ENCODE measurements around the gene SSH2. TPM values are rescaled to one million over a fixed set of nuclear protein-coding genes. Genes with fewer than 3 reads are reported as not detected.
A peak's percentile ranks its signal among the peaks of the same experiment; 100 is the strongest.

Gene SSH2
- total and polyA plus RNA-seq, 2 experiments from 2014 or later: 9.9 to 12.7 TPM

DNA sequence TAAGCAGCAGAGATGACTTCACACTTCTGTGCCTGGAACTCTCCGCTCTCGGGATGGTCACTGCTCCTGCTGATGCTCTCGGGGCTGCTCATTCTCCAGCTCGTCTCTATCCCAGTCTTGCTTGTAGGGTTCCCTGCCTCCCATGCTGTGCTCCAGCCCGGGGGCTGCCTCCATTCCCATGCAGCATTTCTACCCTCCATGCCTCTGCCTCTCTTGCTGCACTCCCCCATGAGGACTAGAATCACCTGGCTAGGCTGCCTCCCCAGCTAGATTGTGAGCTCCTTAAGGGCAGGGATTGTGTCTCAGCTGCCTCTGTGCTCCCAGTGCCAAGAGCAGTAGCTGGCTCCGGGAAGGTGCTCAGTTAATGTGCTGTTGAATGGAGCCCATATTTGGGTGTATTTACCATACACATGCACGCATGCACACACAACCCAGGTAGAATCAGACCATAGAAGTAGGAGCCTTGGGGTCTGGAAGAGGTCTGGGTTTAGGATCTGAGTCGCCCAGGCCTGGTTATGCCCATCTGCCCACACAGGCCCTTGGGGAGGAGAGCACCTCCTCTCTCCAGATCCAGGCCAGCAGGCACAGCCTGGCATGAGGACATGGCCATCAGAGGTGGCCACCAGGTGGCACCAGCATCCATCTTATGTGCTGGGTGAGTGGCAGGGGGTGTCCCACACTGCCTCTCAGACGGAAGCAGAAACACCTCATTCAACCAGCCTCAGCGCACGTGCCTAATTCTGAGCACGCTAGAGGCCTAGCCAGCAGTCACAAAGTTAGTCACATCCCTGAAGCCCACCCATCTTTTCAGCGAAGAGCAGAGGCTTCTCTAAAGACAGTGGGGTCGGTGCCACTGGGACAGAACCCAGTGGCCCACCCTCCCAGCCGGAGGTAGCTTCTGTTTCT lies 349.9 kb downstream of the SSH2 start:
- Histone ChIP-seq H3K9me2 (replicated peaks; ENCODE audit: insufficient read depth) (no peaks in the 10 kb centered on the region), H3K4me2 (no peak overlapping the region), H3K27ac (no peak overlapping the region), H4K20me1 (ENCODE audit: insufficient read depth, poor library complexity, severe bottlenecking) (peaks cover 12% of the 10 kb centered on the region), H3K9me3 (ENCODE audit: low read depth) (no peaks in the 10 kb centered on the region), H3K36me3 (replicated peaks; ENCODE audit: insufficient read depth, low read depth) (no peaks in the 10 kb centered on the region), H2AFZ (no peak overlapping the region), H3K4me3 (no peak overlapping the region), H3K27me3 (no peaks in the 10 kb centered on the region), H3K79me2 (peaks cover 17% of the 10 kb centered on the region), H3K4me1 (ENCODE audit: insufficient read depth) (peaks cover 4% of the 10 kb centered on the region)
- WGBS (ENCODE audit: low lambda C conversion rate, missing lambda C conversion rate): 74% methylated on average over 15 of the region's 15 CpGs
- TF ChIP-seq EZH2phosphoT487 (IDR thresholded peaks at IDR 0.05; ENCODE audit: low read depth, severe bottlenecking, unreplicated experiment) (no peak), EZH2 (IDR thresholded peaks at IDR 0.05; ENCODE audit: borderline replicate concordance) (no peak)
- TF ChIP-seq, protein P1, sequence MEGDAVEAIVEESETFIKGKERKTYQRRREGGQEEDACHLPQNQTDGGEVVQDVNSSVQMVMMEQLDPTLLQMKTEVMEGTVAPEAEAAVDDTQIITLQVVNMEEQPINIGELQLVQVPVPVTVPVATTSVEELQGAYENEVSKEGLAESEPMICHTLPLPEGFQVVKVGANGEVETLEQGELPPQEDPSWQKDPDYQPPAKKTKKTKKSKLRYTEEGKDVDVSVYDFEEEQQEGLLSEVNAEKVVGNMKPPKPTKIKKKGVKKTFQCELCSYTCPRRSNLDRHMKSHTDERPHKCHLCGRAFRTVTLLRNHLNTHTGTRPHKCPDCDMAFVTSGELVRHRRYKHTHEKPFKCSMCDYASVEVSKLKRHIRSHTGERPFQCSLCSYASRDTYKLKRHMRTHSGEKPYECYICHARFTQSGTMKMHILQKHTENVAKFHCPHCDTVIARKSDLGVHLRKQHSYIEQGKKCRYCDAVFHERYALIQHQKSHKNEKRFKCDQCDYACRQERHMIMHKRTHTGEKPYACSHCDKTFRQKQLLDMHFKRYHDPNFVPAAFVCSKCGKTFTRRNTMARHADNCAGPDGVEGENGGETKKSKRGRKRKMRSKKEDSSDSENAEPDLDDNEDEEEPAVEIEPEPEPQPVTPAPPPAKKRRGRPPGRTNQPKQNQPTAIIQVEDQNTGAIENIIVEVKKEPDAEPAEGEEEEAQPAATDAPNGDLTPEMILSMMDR (IDR thresholded peaks at IDR 0.05; ENCODE audit: poor library complexity): peak; percentile 82
- peak; percentile 88 for DNase-seq (ENCODE audit: low spot score)

DNA sequence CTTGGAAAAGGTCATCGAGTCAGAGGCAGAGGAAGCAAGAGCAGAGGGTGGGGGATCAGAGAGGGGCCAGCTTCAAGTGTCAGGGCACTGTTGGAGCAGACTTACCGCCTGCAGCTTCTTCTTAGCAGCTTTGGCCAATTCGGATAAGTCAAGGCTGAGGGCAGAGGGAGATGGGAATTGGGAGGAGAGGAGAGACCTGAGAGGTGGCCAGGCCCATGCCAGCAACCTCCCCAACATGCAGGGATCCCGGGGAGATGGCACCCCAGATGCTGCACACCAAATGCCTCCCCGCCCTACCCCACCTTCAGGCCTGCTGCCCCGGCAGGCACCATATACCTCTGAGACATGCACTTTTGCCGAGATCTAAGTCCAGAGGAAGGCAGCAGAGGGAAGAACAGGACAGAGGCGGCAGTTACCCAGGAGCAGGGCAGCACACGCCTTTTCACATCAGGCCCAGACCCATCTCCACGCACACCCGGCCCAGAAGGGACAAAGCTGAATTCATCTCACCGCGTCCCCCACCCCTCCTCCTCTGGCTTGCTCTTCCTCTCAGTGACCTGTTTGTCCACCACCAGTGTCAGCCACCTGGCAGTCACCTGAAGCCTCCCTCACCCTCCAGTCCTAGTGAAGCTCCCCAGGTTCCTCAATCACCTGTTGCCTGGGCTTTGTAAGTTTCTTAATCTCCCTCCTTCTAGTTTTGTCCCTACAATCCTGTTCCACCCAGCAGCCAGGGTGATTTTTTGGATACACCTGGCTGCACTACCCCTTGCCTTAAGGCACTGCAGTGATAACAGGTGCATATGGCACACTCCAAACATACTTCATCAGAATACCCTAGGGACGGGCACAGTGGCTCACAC lies 351.2 kb downstream of the SSH2 start:
- Histone ChIP-seq H3K36me3 (replicated peaks; ENCODE audit: insufficient read depth, low read depth) (no peaks in the 10 kb centered on the region), H3K79me2 (peaks cover 6% of the 10 kb centered on the region), H3K9me2 (replicated peaks; ENCODE audit: insufficient read depth) (no peaks in the 10 kb centered on the region), H3K4me1 (ENCODE audit: insufficient read depth) (peaks cover 11% of the 10 kb centered on the region), H3K9me3 (ENCODE audit: low read depth) (no peaks in the 10 kb centered on the region), H2AFZ (no peak overlapping the region), H3K4me2 (no peak overlapping the region), H4K20me1 (ENCODE audit: insufficient read depth, poor library complexity, severe bottlenecking) (peaks cover 4% of the 10 kb centered on the region), H3K27ac (no peak overlapping the region), H3K27me3 (no peaks in the 10 kb centered on the region), H3K4me3 (no peak overlapping the region)
- TF ChIP-seq, protein P1 (IDR thresholded peaks at IDR 0.05; ENCODE audit: poor library complexity): no peak
- TF ChIP-seq EZH2 (IDR thresholded peaks at IDR 0.05; ENCODE audit: borderline replicate concordance) (no peak), EZH2phosphoT487 (IDR thresholded peaks at IDR 0.05; ENCODE audit: low read depth, severe bottlenecking, unreplicated experiment) (no peak)
- DNase-seq (ENCODE audit: low spot score): no peak
- 99% methylated on average over 14 of the region's 14 CpGs for WGBS (ENCODE audit: low lambda C conversion rate, missing lambda C conversion rate)

DNA sequence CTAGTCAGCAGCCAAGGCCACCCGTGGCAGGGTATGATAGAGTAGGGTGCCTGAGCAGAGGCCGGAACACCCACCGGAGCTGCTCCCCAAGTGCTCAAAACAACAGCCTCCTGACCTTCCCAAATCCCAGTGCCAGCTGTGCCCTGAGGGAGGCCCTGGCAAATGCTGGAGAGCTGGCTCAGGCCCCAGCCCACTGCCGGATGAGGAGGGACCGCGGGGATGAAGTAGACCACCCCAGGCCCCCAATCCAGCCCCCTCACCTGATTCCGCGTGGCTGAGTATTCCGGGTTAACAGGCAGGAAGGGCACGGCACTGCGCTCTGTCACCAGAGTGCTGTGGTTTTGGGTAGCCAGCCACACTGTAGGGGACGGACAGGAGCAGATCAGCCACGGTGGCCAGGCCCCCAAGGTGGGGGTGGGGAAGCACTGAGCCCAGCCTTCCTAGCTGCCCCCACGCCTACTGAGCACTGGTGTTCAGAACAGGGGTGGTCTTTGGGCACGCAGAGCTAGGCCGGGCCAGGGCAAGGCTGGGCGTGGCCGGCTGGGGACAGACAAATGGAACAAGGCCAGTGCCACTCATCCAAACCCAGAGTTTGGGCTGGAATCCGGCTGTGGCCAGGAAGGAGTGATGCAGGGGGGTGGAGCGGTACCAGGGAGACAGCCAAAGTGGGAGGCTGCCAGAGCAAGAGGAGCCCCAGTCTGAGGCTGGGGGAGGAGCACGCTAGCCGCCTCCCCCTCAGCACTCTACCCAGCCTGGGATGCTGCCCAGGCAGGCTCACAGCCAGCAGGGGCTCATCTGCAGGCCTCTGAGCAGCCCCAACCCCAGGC lies 352.4 kb downstream of the SSH2 start:
- WGBS (ENCODE audit: low lambda C conversion rate, missing lambda C conversion rate): 93% methylated on average over 22 of the region's 22 CpGs
- Histone ChIP-seq H3K4me1 (ENCODE audit: insufficient read depth) (peaks cover 12% of the 10 kb centered on the region), H4K20me1 (ENCODE audit: insufficient read depth, poor library complexity, severe bottlenecking) (no peaks in the 10 kb centered on the region), H3K4me3 (no peak overlapping the region), H3K9me3 (ENCODE audit: low read depth) (no peaks in the 10 kb centered on the region), H3K79me2 (peaks cover 4% of the 10 kb centered on the region), H3K9me2 (replicated peaks; ENCODE audit: insufficient read depth) (no peaks in the 10 kb centered on the region), H3K36me3 (replicated peaks; ENCODE audit: insufficient read depth, low read depth) (no peaks in the 10 kb centered on the region), H2AFZ (no peak overlapping the region), H3K27ac (no peak overlapping the region), H3K4me2 (no peak overlapping the region), H3K27me3 (no peaks in the 10 kb centered on the region)
- TF ChIP-seq EZH2 (IDR thresholded peaks at IDR 0.05; ENCODE audit: borderline replicate concordance): no peak
- TF ChIP-seq, protein P1 (IDR thresholded peaks at IDR 0.05; ENCODE audit: poor library complexity): no peak
- TF ChIP-seq EZH2phosphoT487 (IDR thresholded peaks at IDR 0.05; ENCODE audit: low read depth, severe bottlenecking, unreplicated experiment): no peak
- no peak for DNase-seq (ENCODE audit: low spot score)
